Choroid plexus epithelial cell (primary cell): Measurements from ENCODE around the gene PPP1R13L.
A peak's percentile ranks its signal among the peaks of the same experiment; 100 is the strongest.

ENCODE experiments used
- DNase-seq: peaks from one replicate; pipeline ENCODE4 v3.0.0-alpha.2; 2010; ENCODE audit warnings: low read depth
- H3K4me3 ChIP-seq: 2 replicates; pipeline ENCODE4 v1.5.1; 2011; ENCODE audit warnings: low read depth, mild to moderate bottlenecking, control low read depth, low read length, moderate library complexity
- TF ChIP-seq, protein P1 (sequence below): conservative IDR thresholded peaks from 2 replicates; pipeline ENCODE4 v1.5.1; 2011; ENCODE audit warnings: low read depth, mild to moderate bottlenecking, control low read depth, inconsistent platforms, low read length, moderate library complexity

PPP1R13L gene, protein sequence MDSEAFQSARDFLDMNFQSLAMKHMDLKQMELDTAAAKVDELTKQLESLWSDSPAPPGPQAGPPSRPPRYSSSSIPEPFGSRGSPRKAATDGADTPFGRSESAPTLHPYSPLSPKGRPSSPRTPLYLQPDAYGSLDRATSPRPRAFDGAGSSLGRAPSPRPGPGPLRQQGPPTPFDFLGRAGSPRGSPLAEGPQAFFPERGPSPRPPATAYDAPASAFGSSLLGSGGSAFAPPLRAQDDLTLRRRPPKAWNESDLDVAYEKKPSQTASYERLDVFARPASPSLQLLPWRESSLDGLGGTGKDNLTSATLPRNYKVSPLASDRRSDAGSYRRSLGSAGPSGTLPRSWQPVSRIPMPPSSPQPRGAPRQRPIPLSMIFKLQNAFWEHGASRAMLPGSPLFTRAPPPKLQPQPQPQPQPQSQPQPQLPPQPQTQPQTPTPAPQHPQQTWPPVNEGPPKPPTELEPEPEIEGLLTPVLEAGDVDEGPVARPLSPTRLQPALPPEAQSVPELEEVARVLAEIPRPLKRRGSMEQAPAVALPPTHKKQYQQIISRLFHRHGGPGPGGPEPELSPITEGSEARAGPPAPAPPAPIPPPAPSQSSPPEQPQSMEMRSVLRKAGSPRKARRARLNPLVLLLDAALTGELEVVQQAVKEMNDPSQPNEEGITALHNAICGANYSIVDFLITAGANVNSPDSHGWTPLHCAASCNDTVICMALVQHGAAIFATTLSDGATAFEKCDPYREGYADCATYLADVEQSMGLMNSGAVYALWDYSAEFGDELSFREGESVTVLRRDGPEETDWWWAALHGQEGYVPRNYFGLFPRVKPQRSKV

DNA sequence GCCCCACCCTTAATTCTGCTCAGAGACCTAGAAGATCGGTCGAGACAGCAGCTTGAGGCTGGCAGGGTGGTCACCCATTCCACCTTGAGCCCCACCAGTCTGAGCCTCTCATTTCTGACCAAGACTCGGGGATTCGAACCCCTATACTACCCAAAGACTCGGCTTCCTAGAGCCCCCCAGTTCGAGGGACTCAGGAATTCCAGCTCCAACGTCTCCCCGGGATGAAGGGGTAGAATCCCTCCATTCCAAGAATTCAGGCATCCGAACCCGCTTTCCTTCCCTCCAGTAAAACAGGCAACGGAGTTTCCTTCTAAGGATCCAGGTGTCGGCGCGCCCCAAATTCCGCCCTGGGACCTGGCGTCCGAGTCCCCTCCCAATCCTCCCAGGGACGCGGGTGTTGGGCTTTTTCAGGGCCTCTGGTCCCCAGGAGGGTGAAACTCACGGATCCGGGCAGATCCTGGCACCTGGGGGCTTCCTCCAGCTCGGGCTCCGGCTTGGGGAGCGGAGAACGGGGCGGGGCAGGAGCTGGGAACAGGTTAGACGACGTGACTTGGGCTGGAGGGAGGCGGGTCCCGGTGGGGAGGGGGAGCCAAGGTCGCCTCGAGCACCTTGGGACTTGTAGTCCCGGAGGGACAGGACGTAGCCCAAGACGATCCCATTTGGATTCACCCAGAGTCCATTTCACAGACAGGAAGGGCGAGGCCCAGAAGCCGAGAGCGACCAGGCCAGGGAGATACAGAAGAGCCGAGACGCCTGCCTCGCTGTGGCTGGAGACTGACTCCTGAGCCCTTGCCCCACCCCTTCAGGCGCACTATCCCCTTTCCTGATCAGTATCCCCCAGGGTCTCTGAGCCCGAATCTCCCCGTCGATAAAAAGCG, at the start of gene PPP1R13L:
Gene PPP1R13L, minus strand, starts transcription at position 513 of the 878 bp plus-strand sequence. CDS start 6,751 bp downstream, outside the sequence.
- peak within 1 kb of the TSS; percentile 94 for H3K4me3 ChIP-seq
- TF ChIP-seq, protein P1, sequence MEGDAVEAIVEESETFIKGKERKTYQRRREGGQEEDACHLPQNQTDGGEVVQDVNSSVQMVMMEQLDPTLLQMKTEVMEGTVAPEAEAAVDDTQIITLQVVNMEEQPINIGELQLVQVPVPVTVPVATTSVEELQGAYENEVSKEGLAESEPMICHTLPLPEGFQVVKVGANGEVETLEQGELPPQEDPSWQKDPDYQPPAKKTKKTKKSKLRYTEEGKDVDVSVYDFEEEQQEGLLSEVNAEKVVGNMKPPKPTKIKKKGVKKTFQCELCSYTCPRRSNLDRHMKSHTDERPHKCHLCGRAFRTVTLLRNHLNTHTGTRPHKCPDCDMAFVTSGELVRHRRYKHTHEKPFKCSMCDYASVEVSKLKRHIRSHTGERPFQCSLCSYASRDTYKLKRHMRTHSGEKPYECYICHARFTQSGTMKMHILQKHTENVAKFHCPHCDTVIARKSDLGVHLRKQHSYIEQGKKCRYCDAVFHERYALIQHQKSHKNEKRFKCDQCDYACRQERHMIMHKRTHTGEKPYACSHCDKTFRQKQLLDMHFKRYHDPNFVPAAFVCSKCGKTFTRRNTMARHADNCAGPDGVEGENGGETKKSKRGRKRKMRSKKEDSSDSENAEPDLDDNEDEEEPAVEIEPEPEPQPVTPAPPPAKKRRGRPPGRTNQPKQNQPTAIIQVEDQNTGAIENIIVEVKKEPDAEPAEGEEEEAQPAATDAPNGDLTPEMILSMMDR, result no peak
- DNase-seq, result peak; percentile 85

DNA sequence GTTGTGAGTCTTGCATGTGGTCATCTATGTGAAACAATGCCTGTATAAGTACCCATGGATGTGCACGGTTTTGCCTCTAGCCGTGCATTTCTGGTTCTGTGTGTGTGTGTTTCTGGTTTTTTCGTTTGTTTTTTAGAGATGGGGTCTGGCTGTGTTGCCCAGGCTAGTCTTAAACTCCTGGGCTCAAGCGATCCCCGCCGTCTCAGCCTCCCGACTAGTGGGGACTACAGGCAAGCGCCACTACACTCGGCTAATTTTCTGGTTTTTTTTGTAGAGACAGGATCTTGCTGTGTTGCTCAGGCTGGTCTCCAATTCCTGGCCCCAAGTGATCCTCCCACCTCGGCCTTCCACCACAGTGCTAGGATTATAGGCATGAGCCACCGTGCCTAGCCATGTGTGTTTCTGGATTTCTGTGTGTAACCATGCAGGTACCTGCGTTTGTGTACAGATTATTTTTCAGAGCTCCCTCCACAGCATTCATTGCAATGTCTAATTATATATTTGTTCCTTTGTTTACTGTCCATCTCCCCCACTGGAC, 47.0 kb upstream of the PPP1R13L start:
- no peak for DNase-seq
- TF ChIP-seq, protein P1, result no peak
- no peak overlapping the region for H3K4me3 ChIP-seq

DNA sequence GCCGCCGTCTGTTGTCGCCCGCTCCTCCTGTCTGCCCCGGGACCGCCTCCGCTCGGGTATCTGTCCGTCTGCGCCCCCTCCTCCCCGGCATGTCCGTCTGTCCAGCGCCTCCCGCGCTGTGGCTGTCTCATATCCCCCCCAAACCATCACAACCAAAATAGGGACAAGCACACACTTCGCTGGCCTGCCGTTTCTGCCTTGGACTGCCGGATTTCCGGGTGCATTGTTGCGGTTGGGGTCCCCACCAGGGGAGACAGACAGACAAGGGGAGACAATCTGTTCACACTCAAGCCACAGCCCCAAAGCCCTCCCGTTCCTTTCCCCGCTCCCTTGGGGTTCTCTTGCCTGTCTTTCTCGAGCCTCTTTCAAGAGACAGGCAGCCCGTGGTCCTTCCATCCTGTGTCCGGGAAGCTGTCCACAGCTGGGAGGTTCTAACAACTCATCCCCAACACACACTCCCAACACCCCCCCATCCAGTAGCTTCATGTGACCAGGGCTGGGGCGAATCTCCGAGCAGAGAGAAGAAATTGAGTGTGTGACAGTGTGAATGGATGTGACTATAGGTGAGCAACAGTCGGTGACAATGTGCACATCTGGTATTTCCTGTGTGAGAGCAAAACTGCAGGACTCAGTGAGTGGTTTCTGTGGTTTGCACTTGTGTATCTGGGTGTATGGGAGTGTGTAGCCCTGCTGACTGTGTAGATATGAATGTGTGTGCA, 46.4 kb upstream of the PPP1R13L start:
- peak overlapping the region; percentile 77 for H3K4me3 ChIP-seq
- TF ChIP-seq, protein P1, result no peak
- peak; percentile 88 for DNase-seq

DNA sequence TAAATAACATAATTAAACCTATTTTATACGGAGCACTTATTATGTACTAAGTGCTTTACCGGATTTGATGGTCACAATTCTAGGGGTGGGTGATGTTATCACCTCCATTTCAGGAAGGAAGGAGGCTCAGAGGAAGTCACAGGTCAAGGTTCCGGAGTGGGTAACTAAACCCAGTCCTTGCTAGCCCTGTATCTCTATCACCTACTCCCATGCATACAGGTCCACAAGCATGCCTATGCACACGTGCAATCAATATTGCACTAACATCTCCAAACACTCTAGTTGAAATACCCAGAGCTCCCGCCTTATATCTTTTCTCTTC, 45.1 kb upstream of the PPP1R13L start:
- no peak for DNase-seq
- TF ChIP-seq, protein P1, result no peak
- peak overlapping the region; percentile 60 for H3K4me3 ChIP-seq

DNA sequence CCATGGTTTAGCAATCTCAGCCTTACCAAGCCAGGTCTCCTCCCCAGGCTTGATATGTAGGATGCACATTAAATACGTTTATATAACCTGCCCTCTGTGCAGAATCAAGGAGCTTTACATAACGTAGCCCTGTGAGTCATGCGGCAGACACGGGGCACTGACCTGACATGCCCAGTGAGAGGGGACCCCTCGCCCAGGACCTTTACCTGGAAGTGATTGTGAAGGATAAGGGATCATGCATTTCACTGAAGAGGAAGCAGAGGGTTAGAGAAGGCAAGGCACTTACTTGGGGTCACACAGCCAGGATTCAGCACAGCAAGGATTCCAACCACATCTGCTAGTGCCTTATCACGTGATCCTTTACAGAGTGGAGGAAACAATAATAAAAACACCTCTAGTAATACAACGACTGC, 44.0 kb upstream of the PPP1R13L start:
- H3K4me3 ChIP-seq, result no peak overlapping the region
- DNase-seq, result peak; percentile 78
- TF ChIP-seq, protein P1, result no peak

DNA sequence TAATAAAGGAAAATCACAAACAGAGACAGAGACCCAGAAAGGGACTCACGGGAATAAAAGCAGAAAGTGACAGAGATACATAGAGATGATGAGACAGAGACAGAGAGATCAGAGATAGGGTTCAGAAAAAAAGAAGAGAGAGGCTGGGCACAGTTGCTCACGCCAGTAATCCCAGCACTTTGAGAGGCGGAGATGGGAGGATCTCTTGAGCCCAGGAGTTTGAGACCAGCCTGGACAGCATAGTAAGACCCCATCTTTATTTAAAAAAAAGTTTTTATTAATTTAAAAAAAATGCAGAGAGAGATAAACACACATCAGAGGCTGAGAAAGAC, 43.5 kb upstream of the PPP1R13L start:
- TF ChIP-seq, protein P1, result no peak
- DNase-seq, result no peak
- H3K4me3 ChIP-seq, result no peak overlapping the region
